ENCODE measurements around the gene DNAJC28.

Gene DNAJC28

GRCh38 chr21:33495743-33496142, 4.2 kb upstream of the DNAJC28 start:
- Histone ChIP-seq H3K27ac (no peak overlapping the region), H3K36me3 (no peaks in the 10 kb centered on the region; the same call in 1 of the 2 replicates), H3K4me3 (ENCODE audit: low read depth, low read length) (no peak overlapping the region), H3K9me3 (ENCODE audit: severe bottlenecking) (peaks cover 10% of the 10 kb centered on the region), H3K27me3 (ENCODE audit: insufficient read depth, low read depth, severe bottlenecking) (no peaks in the 10 kb centered on the region)
- TF ChIP-seq CTCF (IDR thresholded peaks at IDR 0.05; ENCODE audit: low read depth, low read length), result no peak
- peak; percentile 35 for DNase-seq

- peaks cover 10% of the 10 kb centered on the region for H3K9me3 ChIP-seq (ENCODE audit: severe bottlenecking)
- no peaks in the 10 kb centered on the region for H3K27me3 ChIP-seq (ENCODE audit: insufficient read depth, low read depth, severe bottlenecking)
- no peak for DNase-seq
- H3K4me3 ChIP-seq (ENCODE audit: low read depth, low read length), result no peak overlapping the region
- H3K27ac ChIP-seq, result no peak overlapping the region
- TF ChIP-seq CTCF (IDR thresholded peaks at IDR 0.05; ENCODE audit: low read depth, low read length), result no peak
- H3K36me3 ChIP-seq, result no peaks in the 10 kb centered on the region
These were observed 2.2 kb upstream of the DNAJC28 start for GRCh38 chr21:33493756-33494155.

- no peak overlapping the region for H3K27ac ChIP-seq
- no peak for DNase-seq
- no peak overlapping the region for H3K4me3 ChIP-seq (ENCODE audit: low read depth, low read length)
- peaks cover 7% of the 10 kb centered on the region for H3K9me3 ChIP-seq (ENCODE audit: severe bottlenecking)
- no peaks in the 10 kb centered on the region for H3K36me3 ChIP-seq
- no peaks in the 10 kb centered on the region for H3K27me3 ChIP-seq (ENCODE audit: insufficient read depth, low read depth, severe bottlenecking)
- no peak for TF ChIP-seq CTCF (IDR thresholded peaks at IDR 0.05; ENCODE audit: low read depth, low read length)
These were observed 1.1 kb upstream of the DNAJC28 start for GRCh38 chr21:33492571-33492970.

GRCh38 chr21:33490991-33491372, 534 bp downstream of the DNAJC28 start:
- no peaks in the 10 kb centered on the region for H3K27me3 ChIP-seq (ENCODE audit: insufficient read depth, low read depth, severe bottlenecking)
- no peaks in the 10 kb centered on the region for H3K9me3 ChIP-seq (ENCODE audit: severe bottlenecking)
- H3K4me3 ChIP-seq (ENCODE audit: low read depth, low read length), result peak overlapping the region; percentile 81
- DNase-seq, result no peak
- TF ChIP-seq CTCF (IDR thresholded peaks at IDR 0.05; ENCODE audit: low read depth, low read length), result no peak
- no peaks in the 10 kb centered on the region for H3K36me3 ChIP-seq
- H3K27ac ChIP-seq, result peak overlapping the region; percentile 85

- TF ChIP-seq CTCF (IDR thresholded peaks at IDR 0.05; ENCODE audit: low read depth, low read length), result no peak
- no peak for DNase-seq
- peaks cover 2% of the 10 kb centered on the region for H3K9me3 ChIP-seq (ENCODE audit: severe bottlenecking)
- H3K36me3 ChIP-seq, result no peaks in the 10 kb centered on the region
- no peaks in the 10 kb centered on the region for H3K27me3 ChIP-seq (ENCODE audit: insufficient read depth, low read depth, severe bottlenecking)
- H3K4me3 ChIP-seq (ENCODE audit: low read depth, low read length), result no peak overlapping the region
- H3K27ac ChIP-seq, result no peak overlapping the region
These were observed 2.6 kb downstream of the DNAJC28 start for GRCh38 chr21:33488936-33489335.

GRCh38 chr21:33487996-33488395, 3.5 kb downstream of the DNAJC28 start:
- TF ChIP-seq CTCF (IDR thresholded peaks at IDR 0.05; ENCODE audit: low read depth, low read length), result no peak

More at GRCh38 chr21:33487996-33488395, 3.5 kb downstream of the DNAJC28 start:
- H3K9me3 ChIP-seq (ENCODE audit: severe bottlenecking), result peaks cover 2% of the 10 kb centered on the region
- DNase-seq, result no peak
- no peaks in the 10 kb centered on the region for H3K36me3 ChIP-seq
- H3K27me3 ChIP-seq (ENCODE audit: insufficient read depth, low read depth, severe bottlenecking), result no peaks in the 10 kb centered on the region
- no peak overlapping the region for H3K27ac ChIP-seq
- no peak overlapping the region for H3K4me3 ChIP-seq (ENCODE audit: low read depth, low read length)
